HTR-8/SVneo (cell line): Measurements from ENCODE around the gene MRPL57.
"Not testable (repeated sequence)": the region's sequence is repeated elsewhere in the genome, so short reads cannot be mapped to it uniquely, and the experiment has no call there.

ENCODE experiments used
- DNase-seq: peaks from one replicate; pipeline ENCODE4 v3.0.0; 2011; ENCODE audit warnings: low spot score, mixed read lengths; ENCODE audit not compliant: insufficient read length
- FAIRE-seq: peaks from 2 replicates; lab custom pipeline; 2011; peaks lifted over from hg19 to GRCh38; lab: Jason Lieb, UNC

MRPL57 gene

GRCh38 chr13:21186410-21186809, 10.0 kb downstream of the MRPL57 start:
- FAIRE-seq, DNase-seq: not testable (repeated sequence)

GRCh38 chr13:21194756-21195155, 18.3 kb downstream of the MRPL57 start:
- DNase-seq, FAIRE-seq: not testable (repeated sequence)

- FAIRE-seq = not testable (repeated sequence)
Observed at GRCh38 chr13:21197606-21198225, 21.3 kb downstream of the MRPL57 start.

GRCh38 chr13:21198391-21198790, 21.9 kb downstream of the MRPL57 start:
- not testable (repeated sequence) for DNase-seq, FAIRE-seq

More at GRCh38 chr13:21197606-21198225, 21.3 kb downstream of the MRPL57 start:
- DNase-seq = not testable (repeated sequence)

- FAIRE-seq, DNase-seq: not testable (repeated sequence)
Observed at GRCh38 chr13:21201456-21202190, 25.2 kb downstream of the MRPL57 start.

GRCh38 chr13:21202767-21203531, 26.5 kb downstream of the MRPL57 start:
- DNase-seq (no peak), FAIRE-seq (no peak)

GRCh38 chr13:21208652-21209154, 32.2 kb downstream of the MRPL57 start:
- DNase-seq (no peak), FAIRE-seq (no peak)

- DNase-seq (no peak), FAIRE-seq (no peak)
Observed at GRCh38 chr13:21212138-21212775, 35.8 kb downstream of the MRPL57 start.

GRCh38 chr13:21215419-21215818, 39.0 kb downstream of the MRPL57 start:
- DNase-seq, FAIRE-seq: not testable (repeated sequence)

GRCh38 chr13:21216332-21216731, 39.9 kb downstream of the MRPL57 start:
- DNase-seq = no peak

GRCh38 chr13:21218351-21219035, 42.0 kb downstream of the MRPL57 start:
- DNase-seq (no peak), FAIRE-seq (no peak)

More at GRCh38 chr13:21216332-21216731, 39.9 kb downstream of the MRPL57 start:
- FAIRE-seq = no peak

- no peak for DNase-seq
- FAIRE-seq = no peak
Observed at GRCh38 chr13:21219036-21219381, 42.6 kb downstream of the MRPL57 start.

- not testable (repeated sequence) for DNase-seq, FAIRE-seq
Observed at GRCh38 chr13:21219716-21220115, 43.3 kb downstream of the MRPL57 start.

- FAIRE-seq = no peak
Observed at GRCh38 chr13:21221268-21221667, 44.8 kb downstream of the MRPL57 start.

GRCh38 chr13:21225082-21225481, 48.6 kb downstream of the MRPL57 start:
- no peak for DNase-seq
- no peak for FAIRE-seq

More at GRCh38 chr13:21221268-21221667, 44.8 kb downstream of the MRPL57 start:
- DNase-seq = no peak

- FAIRE-seq (no peak), DNase-seq (no peak)
Observed at GRCh38 chr13:21225841-21226581, 49.6 kb downstream of the MRPL57 start.

GRCh38 chr13:21227917-21228316, 51.5 kb downstream of the MRPL57 start:
- FAIRE-seq = no peak

More at GRCh38 chr13:21227917-21228316, 51.5 kb downstream of the MRPL57 start:
- no peak for DNase-seq
